Type B pancreatic cell (in vitro differentiated cells): ENCODE data around the gene FOXRED2. TPM values are rescaled to one million over a fixed set of nuclear protein-coding genes. Genes with fewer than 3 reads are reported as not detected.

ENCODE experiments used
- DNase-seq: peaks from one replicate; pipeline ENCODE4 v3.0.0; 2021; ENCODE audit warnings: mixed read lengths; ENCODE audit not compliant: unreplicated experiment; ENCODE audit errors: extremely low spot score
- H3K27ac Mint-ChIP-seq: 2 replicates; pipeline ENCODE4 v1.8.0; 2021; ENCODE audit warnings: mild to moderate bottlenecking, mixed read lengths
- H3K27me3 Mint-ChIP-seq: 2 replicates; pipeline ENCODE4 v1.8.0; 2021; ENCODE audit warnings: mixed read lengths
- H3K36me3 Mint-ChIP-seq: 2 replicates; pipeline ENCODE4 v1.8.0; 2021; ENCODE audit warnings: mixed read lengths
- H3K4me1 Mint-ChIP-seq: one replicate; pipeline ENCODE4 v1.8.0; 2021; ENCODE audit warnings: mixed read lengths; ENCODE audit not compliant: unreplicated experiment
- H3K4me3 Mint-ChIP-seq: 2 replicates; pipeline ENCODE4 v1.8.0; 2021; ENCODE audit warnings: mild to moderate bottlenecking, mixed read lengths
- H3K9me3 Mint-ChIP-seq: 2 replicates; pipeline ENCODE4 v1.8.0; 2021; ENCODE audit warnings: mixed read lengths
- total RNA-seq: library from RNA; stranded (reverse); gene quantifications from 2 replicates; pipeline ENCODE4 v1.2.1, GENCODE V29; 2021; ENCODE audit warnings: low replicate concordance
- TF ChIP-seq, protein P1 (sequence below): fragments of 200-600 bp; sonication (generic); conservative IDR thresholded peaks from 2 replicates; pipeline ENCODE4 v1.5.0; 2021; ENCODE audit warnings: antibody characterized with exemption, mild to moderate bottlenecking

Gene FOXRED2
- total RNA-seq, 1 donor from 2014 or later: 38.8 TPM

DNA sequence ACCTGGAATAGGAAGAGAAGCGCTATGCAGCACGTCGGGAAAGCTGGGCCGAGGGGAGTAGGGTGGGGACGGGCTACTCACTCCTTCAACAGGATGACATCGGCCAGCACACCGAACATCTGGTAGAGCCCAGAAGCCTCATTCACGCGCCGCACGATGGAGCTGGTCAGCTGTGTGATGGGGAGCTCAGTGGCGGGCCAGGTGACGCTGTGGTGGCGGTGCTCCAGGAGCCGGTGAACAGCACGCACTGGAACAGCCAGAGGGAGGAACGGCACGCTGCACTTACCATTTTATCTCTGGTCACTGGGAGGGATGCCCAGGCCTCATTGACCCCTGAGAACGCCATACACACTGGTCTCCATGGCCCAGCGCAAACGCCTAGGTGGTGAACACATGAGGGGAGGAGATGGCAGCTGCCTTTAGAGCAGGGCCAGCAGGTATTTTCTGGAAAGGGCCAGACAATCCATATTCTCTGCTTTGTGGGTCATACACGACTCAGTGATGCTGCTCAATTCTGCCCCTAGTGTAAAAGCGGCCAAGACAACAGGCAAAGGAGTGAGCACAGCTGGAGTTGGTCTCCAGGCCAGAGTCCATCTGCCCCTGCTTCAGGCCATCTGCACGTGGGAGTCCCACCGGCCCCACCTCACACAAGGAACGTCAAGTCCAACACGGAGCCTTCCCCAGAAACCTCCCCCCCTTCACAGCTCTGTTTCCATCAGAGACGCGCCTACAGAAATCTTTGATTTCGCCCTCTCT is 8.8 kb downstream of the FOXRED2 start:
- no peaks in the 10 kb centered on the region for H3K4me1 Mint-ChIP-seq
- no peak overlapping the region for H3K4me3 Mint-ChIP-seq
- no peaks in the 10 kb centered on the region for H3K9me3 Mint-ChIP-seq
- no peak overlapping the region for H3K27ac Mint-ChIP-seq
- H3K27me3 Mint-ChIP-seq: no peaks in the 10 kb centered on the region
- H3K36me3 Mint-ChIP-seq: no peaks in the 10 kb centered on the region
- DNase-seq: no peak
- TF ChIP-seq, protein P1, sequence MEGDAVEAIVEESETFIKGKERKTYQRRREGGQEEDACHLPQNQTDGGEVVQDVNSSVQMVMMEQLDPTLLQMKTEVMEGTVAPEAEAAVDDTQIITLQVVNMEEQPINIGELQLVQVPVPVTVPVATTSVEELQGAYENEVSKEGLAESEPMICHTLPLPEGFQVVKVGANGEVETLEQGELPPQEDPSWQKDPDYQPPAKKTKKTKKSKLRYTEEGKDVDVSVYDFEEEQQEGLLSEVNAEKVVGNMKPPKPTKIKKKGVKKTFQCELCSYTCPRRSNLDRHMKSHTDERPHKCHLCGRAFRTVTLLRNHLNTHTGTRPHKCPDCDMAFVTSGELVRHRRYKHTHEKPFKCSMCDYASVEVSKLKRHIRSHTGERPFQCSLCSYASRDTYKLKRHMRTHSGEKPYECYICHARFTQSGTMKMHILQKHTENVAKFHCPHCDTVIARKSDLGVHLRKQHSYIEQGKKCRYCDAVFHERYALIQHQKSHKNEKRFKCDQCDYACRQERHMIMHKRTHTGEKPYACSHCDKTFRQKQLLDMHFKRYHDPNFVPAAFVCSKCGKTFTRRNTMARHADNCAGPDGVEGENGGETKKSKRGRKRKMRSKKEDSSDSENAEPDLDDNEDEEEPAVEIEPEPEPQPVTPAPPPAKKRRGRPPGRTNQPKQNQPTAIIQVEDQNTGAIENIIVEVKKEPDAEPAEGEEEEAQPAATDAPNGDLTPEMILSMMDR: no peak

DNA sequence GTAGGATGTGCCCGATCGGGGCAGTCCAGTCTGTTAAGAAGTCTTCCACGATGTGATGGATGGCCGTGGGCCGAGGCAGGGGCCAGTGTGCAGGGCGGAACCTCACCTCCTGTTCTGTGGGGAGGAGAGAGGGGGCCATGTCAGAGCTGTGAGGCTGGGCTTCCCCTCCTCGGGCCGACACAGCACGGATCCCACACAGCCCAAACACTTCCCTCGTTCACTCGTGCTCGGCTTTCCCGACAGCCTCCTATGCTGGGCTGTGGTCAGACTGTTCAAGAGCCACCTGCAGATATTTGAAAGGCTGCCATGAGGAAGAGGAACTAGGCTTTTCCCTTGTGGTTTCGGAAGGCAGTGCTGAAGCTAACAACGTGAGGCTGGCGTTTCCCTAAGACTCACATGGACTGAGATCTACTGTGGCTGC is 13.1 kb downstream of the FOXRED2 start:
- Mint-ChIP-seq H3K36me3 (peaks cover 3% of the 10 kb centered on the region), H3K27ac (no peak overlapping the region), H3K27me3 (no peaks in the 10 kb centered on the region), H3K4me1 (no peaks in the 10 kb centered on the region), H3K9me3 (no peaks in the 10 kb centered on the region), H3K4me3 (no peak overlapping the region)
- TF ChIP-seq, protein P1: no peak
- DNase-seq: no peak

DNA sequence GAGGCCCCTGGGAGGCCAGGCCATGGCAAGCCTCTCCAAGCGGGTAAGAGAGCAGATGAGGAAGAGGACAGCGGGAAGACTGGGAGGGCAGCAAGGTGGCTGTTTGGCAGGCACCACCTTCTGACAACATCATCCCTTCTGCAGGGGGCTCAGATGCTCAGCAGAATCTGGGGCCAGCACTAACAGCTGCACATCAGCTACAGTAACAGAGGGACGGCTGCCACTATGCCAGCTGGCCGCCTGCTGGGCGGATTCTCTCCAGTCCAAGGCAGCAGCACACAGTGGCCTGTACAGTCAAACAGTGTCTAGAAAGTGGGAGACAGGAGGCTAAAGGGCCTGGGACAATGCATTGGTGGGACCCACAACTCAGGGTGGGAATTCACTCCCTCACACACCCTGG is 14.7 kb downstream of the FOXRED2 start:
- no peaks in the 10 kb centered on the region for H3K9me3 Mint-ChIP-seq
- no peak overlapping the region for H3K4me3 Mint-ChIP-seq
- DNase-seq: no peak
- H3K27ac Mint-ChIP-seq: no peak overlapping the region
- H3K36me3 Mint-ChIP-seq: peaks cover 9% of the 10 kb centered on the region
- TF ChIP-seq, protein P1: no peak
- H3K4me1 Mint-ChIP-seq: no peaks in the 10 kb centered on the region
- H3K27me3 Mint-ChIP-seq: no peaks in the 10 kb centered on the region

DNA sequence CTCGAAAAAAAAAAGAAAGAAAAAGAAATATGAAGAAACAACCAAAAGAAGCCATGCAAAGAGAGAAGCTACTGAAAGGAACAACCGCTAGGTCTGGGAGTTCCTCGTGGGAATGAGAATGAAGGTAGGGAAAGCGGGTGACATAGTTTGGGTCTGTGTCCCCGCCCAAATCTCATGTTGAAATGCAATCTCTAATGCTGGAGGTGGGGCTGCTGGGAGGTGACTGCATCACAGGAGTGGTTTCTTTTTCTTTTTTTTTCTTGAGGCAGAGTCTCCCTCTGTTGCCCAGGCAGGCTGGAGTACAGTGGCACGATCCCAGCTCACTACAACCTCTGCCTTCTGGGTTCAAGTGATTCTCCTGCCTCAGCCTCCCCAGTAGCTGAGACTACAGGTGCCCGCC is 15.7 kb downstream of the FOXRED2 start:
- no peak overlapping the region for H3K4me3 Mint-ChIP-seq
- H3K9me3 Mint-ChIP-seq: no peaks in the 10 kb centered on the region
- peaks cover 19% of the 10 kb centered on the region for H3K36me3 Mint-ChIP-seq
- DNase-seq: no peak
- no peaks in the 10 kb centered on the region for H3K4me1 Mint-ChIP-seq
- TF ChIP-seq, protein P1: no peak
- H3K27me3 Mint-ChIP-seq: no peaks in the 10 kb centered on the region
- H3K27ac Mint-ChIP-seq: peak overlapping the region; percentile 65

DNA sequence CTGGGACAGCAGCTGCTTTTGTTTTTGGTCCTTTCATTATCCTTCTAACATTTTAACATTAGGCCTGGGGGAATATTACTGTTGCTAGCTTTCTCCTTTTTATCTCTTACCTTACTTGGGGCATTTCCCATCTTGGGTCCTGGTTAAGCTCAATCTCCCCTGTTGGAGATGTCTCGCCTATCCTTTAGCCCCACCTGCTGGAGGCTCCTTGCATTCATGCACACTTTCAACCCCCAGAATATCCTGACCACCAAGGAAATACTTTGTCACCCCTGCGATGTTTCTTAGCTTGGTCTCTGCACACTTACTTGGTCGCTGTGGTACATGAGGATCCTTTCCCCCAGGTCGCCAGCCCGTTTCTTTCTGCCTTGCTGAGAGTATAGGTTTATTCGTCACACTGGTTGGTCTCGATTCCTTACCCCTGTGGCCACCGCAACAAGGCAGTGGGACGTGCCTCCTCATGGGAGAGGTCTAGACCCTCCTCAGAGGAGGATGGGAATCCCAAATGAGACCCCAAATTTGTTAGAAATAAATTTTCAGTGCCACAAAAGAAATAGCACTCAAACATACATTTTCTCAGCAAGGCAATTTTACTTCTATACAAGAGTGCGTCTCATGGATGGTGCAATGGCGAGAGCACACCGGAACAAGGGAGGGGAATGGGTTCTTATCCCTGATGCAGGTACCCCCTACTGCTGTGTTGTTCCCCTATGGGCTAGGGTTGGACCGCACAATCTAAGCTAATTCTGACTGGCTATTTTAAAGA is 20.0 kb downstream of the FOXRED2 start:
- H3K27ac Mint-ChIP-seq: peak overlapping the region; percentile 7
- H3K4me1 Mint-ChIP-seq: peaks cover 8% of the 10 kb centered on the region
- no peaks in the 10 kb centered on the region for H3K27me3 Mint-ChIP-seq
- DNase-seq: no peak
- H3K9me3 Mint-ChIP-seq: no peaks in the 10 kb centered on the region
- H3K36me3 Mint-ChIP-seq: peaks cover 26% of the 10 kb centered on the region
- TF ChIP-seq, protein P1: peak; percentile 76
- H3K4me3 Mint-ChIP-seq: peak overlapping the region; percentile 12
